C1 segment of cervical spinal cord (tissue), 14 donors: ENCODE results near the gene POLR3H.

Source experiments
- DNase-seq, 14 donors: peaks; one replicate each; lab custom pipeline; 2025; lab: John Stamatoyannopoulos, UW

Gene POLR3H

DNA sequence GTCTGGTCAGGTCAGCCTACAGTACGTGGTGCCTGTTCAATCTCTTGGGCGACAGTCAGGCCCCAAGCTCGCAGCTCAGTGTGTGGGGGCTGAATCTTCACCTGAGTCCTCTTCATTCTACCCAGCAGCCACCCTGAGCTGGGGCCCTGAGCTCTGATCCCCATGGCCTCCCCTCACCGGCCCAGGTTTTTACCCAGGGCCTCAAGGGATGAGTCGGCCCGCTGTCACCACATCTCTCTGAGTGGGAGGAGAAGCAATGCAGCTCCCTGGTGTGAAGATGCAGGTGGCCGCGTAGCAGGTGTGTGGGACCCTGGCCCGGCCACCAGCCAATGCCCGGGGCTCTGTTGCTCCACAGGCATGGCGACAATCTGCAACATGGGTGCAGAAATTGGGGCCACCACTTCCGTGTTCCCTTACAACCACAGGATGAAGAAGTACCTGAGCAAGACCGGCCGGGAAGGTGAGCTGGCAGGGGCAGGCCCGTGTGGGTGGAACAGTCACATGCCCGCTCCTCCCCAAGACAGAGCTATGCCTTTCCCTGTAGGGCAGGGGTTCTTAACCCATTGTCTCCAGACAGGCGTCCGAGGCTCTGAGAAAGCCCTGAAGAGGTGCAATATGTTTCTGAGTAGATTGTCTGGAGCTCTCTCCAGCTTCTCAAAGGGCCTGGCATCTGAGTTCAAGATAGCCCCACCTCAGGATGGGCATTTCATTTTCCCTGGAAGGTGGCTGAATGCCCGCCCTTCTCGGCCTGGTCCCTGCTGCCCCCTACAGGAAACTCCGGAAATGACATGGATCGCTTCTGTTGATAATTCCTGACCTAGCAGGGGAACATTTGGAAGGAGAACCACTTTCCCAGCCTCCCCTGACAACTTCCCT, 26.9 kb downstream of the POLR3H start:
- peak in 12 of 14 donors; percentile 44 to 86 (median 74) for DNase-seq

DNA sequence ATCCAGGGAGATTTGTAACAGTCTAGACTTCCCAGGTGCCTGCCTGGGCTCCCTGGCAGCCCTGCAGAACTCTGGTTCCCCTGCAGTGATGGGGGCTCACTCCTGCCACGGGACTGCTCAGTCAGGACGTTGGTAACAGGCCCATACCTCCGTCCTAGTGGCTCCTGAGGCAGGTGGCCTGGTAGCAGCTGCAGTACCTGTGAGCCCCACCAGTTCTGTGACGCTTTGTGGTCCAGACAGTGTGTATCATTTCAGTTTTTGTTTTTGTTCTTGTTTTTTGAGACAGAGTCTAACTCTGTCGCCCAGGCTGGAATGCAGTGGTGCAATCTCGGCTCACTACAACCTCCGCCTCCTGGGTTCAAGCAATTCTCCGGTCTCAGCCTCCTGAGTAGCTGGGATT, 27.8 kb downstream of the POLR3H start:
- no peak for DNase-seq

DNA sequence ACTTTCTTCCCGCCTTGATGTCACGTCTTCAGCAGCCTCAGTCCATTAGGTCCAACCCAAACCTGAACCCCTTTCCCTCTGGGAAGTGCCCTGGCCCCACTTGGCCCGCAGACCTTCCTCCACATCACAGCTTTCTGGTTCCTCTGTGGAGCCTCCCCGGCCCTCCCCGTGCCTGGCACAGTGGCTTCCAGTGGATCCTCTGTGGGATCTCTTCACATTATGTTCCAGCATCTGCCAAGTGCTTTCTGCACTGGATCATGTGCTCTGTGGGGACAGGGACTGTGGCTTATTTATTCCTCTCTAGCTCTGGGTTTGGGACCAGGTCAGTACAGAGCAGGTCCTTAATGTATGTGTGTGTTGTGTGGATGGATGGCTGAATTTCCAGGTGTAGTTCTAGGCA, 30.9 kb downstream of the POLR3H start:
- peak in 9 of 14 donors; percentile 39 to 66 (median 49) for DNase-seq

DNA sequence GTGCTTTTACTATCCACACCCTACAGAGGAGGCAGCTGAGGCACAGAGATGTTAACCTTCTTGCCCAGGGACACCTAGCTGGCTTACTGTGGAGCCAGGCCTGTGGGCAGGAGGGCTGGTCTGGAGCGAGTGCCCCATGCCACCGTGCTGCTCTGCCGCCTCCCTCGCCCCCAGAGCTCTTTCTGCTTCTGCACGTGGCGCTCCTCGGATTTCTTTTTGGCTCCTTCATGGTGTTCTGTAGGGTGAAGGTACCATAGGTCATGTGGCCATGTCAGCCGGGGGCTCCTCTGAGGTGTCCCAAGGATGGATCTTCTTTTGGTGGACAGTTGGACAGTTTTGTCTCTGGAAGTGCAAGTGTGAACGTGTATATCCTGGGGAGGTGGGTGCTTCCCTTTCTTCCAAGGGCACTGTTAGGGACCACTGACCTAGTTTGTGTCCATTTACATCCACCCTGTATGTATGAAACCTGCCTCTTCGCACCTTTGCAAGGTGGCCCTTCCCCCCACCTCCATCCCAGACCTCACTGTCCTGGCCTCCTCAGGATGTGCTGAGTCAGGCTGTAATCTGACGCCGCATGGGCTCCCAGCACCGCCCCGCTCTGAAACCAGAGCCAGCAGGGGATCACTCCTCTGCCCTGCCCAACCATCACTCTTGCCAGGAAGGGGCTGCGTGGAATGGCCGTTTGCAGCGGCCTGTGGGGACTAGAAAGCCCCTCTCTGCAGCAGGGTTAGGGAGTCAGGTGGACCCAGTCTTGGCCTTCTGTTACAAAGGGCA, 31.7 kb downstream of the POLR3H start:
- peak in 2 of 14 donors; percentile 28 to 51 for DNase-seq

DNA sequence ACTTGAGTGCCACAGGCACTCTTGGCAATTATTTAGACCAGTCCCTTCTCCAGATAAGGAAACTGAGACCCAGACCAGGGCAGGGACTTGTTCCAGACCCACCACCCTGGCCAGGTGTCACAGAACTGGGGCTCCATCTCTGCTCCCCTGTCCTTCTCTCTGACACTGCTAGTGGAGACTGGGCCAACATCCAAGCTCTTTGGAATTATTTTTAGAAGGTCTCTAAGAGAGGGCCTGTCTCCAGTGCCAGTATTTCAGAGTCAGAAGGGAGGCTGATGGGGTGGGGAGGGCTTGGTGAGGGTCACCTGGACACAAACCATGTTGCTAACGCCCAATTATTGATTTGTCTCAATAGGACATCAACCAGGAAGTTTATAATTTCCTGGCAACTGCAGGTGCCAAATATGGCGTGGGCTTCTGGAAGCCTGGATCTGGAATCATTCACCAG, 32.7 kb downstream of the POLR3H start:
- DNase-seq: peak in 1 of 14 donors; percentile 76

DNA sequence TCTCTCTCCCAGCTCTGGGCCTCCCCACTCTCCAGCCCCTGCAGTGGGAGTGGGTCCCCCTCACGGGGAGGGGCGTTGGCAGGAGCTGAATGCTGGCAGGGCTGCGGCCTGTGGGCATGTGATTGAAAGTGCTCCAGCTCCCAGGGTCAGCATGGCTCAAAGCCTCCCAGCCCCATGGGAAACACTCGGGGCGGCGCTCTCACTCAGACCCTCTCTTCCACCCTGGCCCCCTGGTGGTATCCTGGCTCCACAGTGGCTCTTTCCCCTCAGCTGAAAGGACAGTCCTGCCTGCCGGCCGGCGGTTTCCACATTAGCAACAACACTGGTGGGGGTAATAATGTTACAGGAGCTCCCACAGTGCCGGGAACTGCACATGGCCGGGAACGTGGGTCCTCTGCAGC, 35.5 kb downstream of the POLR3H start:
- peak in 13 of 14 donors; percentile 28 to 87 (median 79) for DNase-seq

DNA sequence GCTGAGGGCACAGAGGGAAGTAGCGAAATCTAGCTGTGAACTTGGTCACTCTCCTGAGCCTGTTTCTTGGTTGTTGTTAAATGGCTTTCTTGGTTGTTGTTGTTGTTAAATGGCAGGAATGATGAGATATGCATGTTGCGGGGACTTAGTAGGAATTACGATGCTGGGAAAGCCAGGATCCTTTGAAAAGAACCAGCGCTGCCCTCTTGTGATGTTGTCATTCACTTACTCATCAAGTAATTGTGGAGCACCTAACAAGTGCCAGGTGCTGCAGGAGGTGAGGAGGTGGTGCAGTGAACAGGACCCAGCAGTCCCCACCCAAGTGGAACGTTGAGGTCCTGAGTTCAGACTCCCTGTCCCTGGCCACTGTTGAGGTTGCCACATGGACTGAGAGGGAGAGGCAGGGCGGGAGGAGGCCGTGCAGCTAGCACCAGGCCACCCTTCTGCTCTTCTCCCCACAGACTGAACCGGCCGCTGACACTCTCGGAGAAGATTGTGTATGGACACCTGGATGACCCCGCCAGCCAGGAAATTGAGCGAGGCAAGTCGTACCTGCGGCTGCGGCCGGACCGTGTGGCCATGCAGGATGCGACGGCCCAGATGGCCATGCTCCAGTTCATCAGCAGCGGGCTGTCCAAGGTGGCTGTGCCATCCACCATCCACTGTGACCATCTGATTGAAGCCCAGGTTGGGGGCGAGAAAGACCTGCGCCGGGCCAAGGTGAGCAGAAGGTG, 36.8 kb downstream of the POLR3H start:
- DNase-seq: peak in 1 of 14 donors; percentile 72

DNA sequence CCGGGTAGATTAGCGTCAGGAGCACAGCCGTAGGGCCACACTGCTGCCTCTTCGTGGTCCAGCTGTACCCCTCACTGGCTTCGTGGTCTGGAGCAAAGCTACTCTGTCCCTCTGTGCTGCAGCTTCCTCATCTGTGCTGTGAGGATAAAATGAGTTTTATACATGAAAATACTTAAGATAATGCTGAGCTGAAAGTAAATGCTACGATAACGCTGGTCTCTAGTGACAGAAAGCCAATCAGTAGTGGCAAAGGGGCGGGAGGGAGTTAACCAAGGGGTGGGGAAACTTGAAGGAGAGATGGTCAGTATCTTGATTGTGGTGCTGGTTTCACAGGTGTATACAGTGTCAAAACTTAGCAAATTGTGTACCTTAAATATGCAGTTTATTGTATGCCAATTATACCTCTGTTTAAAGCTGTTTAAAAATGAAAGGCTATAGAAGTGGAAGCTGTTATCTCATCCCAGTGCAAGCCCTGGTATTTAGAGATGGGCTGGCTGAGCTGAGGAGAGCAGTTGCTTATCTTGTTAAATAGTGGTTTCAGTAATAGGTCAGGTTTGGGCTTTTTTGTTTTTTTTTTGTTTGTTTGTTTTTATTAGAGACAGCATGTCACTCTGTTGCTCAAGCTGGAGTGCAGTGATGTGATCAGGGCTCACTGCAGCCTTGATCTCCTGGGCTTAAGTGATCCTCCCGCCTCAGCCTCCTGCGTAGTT, 38.6 kb downstream of the POLR3H start:
- DNase-seq: no peak

DNA sequence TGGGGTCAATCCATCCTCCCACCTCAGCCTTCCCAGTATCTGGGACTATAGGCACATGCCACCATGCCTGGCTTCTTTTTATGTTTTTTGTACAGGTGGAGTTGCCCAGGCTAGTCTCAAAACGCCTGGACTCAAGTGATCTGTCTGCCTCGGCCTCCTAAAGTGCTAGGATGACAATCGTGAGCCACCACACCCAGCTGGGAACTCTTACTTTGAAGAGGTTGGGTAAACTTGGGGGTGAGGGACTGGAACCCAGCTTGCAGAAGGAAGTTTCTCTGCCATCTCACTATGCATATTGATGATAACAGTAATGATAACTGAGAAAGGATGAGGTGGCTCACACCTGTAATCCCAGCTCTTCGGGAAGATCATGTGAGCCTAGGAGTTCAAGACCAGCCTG, 39.5 kb downstream of the POLR3H start:
- no peak for DNase-seq

DNA sequence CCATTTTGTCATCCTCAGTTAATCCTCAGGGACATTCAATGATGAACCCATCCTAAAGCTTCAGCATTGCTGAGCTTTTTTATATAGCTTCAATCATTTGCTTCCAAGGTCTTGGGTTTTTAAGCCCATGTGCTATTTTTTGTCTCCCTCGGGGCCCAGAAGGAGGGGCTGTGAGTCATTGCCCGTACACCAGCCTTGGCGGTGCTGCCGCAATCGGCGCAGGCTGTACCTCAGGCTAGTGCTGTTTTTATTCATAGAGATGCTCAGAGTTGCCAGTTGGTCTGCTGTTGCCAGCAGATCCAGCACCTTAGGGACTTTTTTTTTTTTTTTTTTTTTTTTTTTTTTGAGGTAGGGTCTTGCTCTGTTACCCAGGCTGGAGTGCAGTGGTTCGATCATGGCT, 39.9 kb downstream of the POLR3H start:
- DNase-seq: peak in 2 of 14 donors; percentile 18 to 64

DNA sequence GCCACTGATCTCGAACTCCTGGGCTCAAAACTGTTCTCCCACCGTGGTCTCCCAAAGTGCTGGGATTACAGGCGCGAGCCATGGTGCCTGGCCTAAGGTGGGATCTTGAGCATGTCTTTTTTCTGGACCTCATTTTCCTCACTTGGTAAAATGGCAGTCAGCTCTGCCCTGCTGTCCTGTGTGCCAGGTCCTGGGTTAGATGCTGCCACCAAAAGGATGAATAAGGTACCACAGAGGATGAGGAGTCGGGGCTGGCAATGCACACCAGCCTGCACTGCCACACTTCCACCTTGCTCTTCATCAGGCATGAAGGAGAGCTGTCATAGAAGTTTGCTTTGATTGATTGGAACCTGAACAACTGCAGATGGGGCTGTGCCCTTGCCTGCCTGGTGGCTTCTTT, 43.1 kb downstream of the POLR3H start:
- no peak for DNase-seq

DNA sequence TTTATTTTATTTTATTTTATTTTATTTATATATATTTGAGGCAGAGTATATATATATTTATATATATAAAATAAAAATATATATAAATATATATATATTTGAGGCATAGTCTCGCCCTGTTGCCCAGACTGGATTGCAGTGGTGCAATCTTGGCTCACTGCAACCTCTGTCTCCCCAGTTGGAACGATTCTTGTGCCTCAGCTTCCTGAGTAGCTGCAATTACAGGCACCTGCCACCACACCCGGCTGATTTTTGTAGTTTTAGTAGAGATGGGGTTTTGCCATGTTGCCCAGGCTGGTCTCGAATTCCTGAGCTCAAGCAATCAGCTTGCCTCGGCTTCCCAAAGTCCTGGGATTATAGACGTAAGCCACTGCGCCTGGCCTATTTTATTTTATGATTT, 44.0 kb downstream of the POLR3H start:
- no peak for DNase-seq

DNA sequence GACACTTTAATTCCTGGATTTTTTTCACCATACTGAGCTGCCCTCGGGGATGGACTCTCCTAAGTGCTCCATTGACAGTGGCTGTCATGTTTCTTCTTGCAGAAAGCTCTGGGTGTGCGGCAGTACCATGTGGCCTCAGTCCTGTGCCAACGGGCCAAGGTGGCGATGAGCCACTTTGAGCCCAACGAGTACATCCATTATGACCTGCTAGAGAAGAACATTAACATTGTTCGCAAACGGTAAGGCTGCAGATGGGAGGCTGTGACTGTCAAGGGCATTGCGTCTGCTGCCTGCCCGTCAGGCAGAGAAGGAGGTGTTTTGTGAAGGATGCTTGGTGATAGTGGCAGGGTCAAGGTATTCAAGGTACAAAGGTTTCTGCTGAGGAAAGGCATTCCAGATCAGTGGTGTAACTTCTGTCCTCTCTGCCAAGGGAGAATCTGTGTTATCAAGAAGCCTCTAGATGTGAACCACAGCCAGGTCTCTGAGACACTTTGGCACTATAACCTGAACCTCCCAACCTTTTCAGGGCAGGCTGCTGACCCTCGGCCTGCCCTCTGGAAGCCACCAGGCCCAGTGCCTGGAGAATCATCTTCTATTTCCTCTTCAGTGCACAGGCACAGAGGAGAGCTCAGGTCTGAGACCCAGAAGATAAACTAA, 44.5 kb downstream of the POLR3H start:
- DNase-seq: peak in 2 of 14 donors; percentile 16 to 67

DNA sequence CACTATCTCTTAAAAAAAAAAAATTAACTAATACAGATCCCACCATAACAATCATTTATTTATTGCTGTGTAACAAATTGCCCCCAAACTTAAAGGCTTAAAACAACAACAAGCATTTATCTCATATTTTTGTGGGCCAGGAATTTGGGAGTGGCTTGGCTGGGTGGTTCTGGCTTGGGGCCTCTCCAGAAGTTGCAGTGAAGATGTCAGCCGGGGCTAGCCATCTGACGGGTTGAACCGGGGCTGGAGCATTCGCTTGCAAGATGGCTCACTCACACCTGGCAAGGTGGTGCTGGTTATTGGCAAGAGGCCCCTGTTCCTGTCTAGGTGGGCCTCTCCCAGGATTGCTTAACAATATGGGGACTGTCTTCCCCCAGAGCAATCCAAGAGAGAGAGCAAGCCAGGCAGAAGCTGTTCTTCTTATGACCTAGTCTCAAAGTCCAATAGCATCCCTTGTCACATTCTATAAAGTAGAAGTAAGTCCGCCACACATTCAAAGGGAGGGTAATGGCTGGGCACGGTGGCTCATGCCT, 45.9 kb downstream of the POLR3H start:
- no peak for DNase-seq

DNA sequence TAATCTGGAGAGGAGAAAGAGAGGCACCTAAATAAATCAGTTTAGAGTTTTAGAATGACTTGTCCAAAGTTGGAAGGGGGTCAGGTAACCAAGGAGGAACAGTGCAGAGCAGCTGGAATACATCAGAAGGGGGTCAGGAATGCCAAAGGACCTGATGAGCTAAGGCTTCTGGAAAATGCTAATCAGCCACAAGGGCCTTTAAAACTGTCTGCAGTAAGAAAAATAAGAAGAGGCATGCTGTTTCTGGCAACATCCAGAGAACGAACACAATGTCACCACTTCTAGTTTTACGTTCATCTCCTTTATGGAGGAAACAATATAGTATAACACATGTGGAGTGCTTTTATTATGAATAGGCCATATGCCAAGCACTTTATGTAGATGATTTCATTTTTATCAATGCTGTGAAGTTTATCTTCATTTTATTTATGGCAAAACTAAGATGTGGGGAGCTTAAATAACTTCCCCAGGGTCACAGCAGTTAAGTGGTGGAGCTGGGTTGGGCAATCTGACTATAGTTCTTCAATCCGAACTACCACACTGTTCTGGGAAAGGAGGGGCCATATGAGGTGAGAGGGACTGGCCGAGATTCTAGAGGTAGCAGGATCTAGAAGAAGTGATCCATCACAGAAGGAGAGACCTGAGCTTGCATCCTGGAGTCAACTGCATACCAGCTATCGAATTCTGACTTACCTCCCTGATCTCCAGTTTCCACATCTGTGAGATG, 52.7 kb downstream of the POLR3H start:
- peak in 2 of 14 donors; percentile 13 to 47 for DNase-seq

DNA sequence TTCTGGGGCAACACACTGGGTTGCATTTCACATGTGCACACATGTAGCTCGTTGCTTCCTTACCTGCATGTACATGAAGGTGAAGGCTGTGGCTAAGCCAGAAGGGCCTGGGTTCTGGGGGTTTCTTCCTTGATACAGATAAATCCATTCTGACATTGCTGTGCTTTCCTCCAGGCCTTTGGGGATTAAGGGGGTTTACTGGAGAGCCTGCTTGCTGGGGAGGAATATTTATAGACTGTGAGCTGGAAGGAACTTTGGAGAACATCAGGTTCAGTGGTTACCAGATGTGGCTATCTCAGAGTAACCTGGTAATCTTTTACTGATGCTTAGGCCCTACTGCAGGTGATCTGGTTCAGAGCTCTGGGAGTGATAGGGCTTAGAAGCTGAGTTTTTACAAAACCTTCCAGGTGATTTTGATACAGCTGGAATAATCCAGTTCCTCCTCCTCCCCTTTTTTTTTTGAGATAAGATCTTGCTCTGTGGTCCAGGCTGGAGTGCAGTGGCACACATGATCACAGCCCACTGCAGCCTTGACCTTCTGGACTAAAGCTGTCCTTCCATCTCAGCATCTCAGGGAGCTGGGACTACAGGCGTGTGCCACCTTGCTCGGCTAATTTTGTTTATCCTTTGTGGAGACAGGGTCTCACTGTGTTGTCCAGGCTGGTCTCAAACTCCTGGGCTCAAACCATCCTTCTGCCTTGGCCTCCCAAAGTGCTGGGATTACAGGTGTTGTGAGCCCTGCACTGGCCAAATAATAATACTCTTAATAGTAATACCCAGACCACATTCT, 55.5 kb downstream of the POLR3H start:
- no peak for DNase-seq

DNA sequence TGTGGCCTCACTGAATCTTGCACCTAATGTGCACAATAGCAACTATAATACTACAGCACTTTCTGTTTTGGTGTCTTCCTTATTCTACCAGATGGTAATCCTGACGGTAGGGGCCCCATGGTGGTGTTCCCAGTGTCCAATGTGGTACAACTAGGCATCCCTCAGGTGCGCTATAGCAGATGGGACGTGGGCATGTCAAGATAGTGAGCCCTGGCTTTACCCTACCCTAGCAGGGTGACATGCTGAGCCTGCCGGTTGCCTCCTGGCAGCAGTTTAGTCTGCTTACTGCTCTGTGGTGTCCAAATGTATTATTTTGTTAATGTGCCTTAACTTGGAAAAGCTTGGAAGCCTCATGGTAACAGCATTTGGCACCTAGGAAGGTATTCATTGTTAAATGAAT, 56.2 kb downstream of the POLR3H start:
- peak in 3 of 14 donors; percentile 37 to 97 (median 44) for DNase-seq

DNA sequence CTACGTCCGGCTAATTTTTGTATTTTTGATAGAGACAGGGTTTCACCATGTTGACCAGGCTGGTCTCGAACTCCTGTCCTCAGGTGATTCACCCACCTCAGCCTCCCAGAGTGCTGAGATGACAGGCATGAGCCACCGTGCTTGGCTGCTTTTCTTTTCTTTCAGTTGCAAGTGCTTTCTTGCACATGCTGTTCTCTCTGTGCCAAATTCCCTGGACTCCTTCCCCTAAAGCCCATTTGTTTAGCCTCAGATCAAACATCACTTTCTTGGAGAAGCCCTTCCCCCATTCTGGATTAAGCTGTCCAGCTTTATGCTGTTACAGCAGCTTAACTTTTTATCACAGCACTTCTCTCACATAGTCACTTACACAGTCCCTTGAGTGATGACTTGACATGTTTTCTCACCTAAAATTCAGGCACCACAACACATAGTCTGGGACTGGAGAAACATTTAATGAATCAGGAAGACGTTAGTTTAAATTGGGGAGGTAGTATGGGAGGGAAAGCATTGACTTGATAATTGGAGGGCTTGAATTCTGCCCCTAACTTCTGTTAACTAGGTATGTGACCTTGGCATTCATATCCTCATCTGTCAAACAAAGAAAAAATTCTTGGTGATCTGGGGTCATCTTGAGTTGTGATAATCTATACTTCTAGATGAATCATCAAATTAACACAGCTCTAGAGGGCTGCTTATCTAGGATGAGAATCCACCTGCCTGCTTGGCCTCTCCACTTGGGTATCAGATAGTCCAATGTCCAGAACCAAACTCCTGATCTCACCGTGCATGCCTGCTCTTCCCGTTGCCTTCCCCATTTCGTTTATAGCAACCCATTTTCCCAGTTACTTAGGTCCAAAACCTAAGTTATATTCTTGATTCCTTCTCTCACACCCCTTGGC, 57.0 kb downstream of the POLR3H start:
- DNase-seq: no peak
